M059J (cell line): Measurements from ENCODE around the gene TMEM97. TPM values are rescaled to one million over a fixed set of nuclear protein-coding genes. Genes with fewer than 3 reads are reported as not detected.
A peak's percentile ranks its signal among the peaks of the same experiment; 100 is the strongest.
"Not testable (repeated sequence)": the region's sequence is repeated elsewhere in the genome, so short reads cannot be mapped to it uniquely, and the experiment has no call there.

Experiments used
- DNase-seq: peaks from one replicate; pipeline ENCODE4 v3.0.0-alpha.2; 2012; ENCODE audit warnings: low read depth
- total RNA-seq: library from RNA; depleted of rRNA; stranded (reverse); fragments of >200 nt; shearing (Covaris generic); gene quantifications from 2 replicates; pipeline ENCODE4 v1.2.3, GENCODE V29; 2014

TMEM97 gene
- total RNA-seq, 1 experiment from 2014 or later: 31.4 TPM

- DNase-seq: peak; percentile 77
Measured at GRCh38 chr17:28338056-28338768, 19.2 kb downstream of the TMEM97 start.

DNA sequence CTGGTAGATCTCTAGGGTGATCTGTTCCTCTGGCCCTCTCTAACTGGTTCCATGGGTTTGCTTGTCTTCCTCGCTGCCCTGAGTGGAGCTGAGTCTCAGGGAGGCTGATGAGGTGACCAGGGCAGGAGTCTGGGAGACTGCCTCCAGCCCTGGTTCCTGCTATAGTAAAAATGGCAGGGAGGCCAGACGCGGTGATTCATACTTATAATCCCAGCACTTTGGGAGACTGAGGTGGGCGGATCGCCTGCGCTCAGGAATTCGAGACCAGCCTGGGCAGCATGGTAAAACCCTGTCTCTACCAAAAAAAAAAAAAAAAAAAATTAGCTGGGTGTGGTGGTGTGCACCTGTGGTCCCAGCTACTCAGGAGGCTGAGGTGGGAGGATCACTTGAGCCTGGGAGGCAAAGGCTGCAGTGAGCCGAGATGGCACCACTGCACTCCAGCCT lies 19.8 kb downstream of the TMEM97 start:
- not testable (repeated sequence) for DNase-seq

GRCh38 chr17:28339431-28339830 lies 20.4 kb downstream of the TMEM97 start:
- no peak for DNase-seq

DNA sequence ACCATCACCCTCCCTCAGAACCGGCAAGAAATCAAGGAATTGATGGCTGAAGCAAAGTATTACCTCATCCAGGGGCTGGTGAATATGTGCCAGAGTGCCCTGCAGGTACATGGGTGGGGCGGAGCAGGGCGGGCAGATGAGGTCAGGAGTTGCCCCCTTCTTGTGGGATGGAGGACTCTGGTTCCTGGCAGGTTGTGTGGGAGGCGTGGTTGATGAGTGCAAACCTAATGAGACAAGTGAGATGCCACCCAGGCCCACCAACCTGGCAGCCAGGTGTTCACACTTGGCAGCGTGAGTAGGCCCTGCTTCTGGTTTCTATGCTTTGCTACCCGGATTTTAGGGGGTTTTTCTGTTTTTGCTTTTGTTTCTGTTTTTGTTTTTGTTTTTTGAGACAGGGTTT lies 21.4 kb downstream of the TMEM97 start:
- no peak for DNase-seq

DNA sequence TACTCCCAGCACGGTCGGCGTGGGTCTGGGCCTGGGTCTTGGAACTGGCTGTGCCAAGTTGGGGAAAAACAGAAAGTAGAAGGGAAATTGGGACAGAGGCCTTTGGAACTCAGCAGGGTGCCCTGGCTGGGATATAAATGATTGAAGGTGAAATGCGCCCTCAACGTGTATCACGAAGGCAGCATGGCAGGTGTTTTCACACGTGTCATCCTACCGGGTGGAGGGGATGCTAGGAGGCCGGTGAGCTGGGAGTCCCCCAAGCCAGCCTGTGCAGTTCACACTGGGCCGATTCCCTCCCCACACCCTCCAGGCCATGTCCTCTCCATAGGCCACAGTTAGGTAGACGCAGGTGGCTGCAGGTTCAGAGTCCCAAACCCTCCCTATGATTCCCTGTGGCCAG lies 22.5 kb downstream of the TMEM97 start:
- DNase-seq: no peak

DNA sequence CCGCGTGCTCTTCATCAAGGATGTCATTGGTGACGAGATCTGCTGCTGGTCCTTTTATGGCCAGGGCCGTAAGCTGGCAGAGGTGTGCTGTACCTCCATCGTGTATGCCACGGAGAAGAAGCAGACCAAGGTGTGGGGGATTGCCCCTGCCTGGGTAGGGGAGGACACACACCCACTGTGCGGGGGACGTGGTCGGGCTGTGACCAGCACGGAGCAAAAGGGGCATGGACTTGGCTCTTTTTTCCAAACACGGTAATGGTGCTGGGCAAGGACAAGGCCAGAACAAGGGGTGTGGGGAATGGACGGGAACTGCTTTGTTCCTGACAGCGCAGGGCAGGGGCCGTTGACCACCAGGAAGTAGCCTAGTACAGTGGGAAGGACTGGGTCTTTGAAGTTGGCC lies 23.3 kb downstream of the TMEM97 start:
- DNase-seq: no peak

DNA sequence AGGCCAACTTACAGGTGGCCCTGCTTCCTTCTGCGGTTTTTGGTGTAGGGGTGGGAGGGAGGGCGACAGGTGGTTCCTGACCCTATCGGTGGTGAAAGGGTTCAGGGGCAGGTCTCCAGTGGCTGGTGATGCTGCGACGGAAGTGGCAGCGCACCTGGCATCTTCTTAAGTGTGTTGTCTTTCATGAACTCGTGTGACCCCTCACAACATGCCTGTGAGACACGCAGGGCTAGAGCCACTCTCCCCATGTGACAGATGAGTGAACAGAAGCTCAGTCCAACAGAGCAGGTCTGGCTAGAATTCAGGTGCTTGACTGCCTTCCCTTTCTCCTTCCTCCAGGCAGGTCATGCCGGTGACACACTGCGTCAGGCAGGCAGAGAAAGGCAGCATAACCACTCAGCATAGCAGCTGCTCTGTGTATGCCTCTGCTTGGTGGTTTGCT lies 24.5 kb downstream of the TMEM97 start:
- DNase-seq: no peak

DNA sequence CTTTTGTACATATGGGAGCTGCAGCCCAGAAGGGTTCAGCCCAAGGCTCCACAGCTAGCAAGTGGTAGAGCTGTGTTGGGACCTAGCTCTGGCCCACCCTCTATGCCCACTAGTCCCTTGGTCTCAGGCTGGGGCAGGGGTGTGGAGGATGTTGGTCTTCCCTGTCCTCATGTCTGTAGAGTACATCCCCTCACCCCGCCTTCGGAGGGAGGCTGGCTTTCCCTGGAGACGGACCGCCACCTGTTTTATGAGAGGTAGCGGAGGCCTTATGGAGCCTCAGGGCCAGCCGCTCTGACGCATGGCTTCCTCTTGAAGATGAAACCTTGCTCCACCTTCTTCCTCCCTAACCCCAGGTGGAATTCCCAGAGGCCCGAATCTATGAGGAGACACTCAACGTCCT lies 25.0 kb downstream of the TMEM97 start:
- no peak for DNase-seq

DNA sequence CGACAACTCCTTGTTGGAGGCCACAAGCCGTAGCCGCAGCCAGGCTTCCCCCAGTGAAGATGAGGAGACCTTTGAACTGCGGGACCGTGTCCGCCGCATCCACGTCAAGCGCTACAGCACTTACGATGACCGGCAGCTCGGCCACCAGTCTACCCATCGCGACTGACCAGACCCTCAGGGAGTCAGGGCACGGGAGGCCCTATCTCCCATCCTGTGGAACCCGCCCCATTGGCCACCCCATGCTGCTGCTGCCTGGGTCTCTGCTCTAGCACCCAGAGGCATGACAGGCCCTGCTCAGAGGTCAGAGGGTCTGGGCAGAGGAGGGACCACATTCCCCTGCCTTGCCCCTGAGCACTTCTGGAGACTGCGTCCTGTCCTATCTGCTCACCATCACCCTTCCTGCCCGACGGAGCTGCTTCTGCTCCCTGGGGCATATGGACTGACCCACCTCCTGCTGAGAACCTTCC lies 25.5 kb downstream of the TMEM97 start:
- no peak for DNase-seq

- DNase-seq: peak; percentile 15
Measured at GRCh38 chr17:28345419-28346198, 26.6 kb downstream of the TMEM97 start.

DNA sequence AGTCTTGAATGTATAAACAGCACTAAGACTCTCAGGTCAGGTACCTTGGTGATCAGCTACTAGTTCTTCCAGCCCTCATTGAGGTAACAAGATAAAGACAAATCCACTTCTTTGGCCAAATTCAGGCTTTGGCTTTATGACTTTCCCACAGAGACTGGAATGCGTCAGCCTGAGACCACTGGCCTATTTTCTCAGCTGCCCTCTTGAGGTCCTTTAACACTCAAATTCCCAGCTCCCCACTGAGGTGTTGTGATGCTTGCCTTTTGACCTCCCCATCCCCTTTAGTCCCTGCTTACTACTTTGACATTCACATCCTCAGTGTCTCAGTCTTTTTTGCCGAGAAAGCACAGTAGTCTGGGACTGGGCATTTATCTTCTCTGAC lies 27.2 kb downstream of the TMEM97 start:
- peak; percentile 38 for DNase-seq

DNA sequence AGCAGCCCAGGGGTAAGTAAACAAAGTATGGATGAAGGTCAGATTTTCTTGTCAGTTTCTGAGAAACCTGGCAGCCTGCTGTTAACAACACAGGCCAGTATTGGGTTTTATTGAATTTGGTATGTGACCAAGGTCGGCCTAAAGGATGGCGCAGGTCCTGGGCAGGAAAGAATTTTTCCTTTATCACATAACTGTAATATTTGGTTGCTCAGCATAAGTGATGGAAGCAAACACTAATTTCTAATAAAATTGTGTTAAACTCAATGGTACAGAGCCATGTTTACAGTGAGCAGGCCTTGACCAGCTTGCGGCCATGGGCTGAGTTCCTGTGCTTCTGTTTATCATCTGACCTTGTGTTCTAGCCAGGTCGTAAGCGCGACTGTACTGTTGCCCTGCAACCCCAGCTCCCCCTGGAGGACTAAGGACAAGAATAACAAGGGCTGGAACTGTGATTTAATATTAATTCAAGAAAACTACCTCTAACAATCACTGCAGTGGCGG lies 27.8 kb downstream of the TMEM97 start:
- DNase-seq: peak; percentile 4

- peak; percentile 95 for DNase-seq
Measured at GRCh38 chr17:28347261-28347891, 28.4 kb downstream of the TMEM97 start.

DNA sequence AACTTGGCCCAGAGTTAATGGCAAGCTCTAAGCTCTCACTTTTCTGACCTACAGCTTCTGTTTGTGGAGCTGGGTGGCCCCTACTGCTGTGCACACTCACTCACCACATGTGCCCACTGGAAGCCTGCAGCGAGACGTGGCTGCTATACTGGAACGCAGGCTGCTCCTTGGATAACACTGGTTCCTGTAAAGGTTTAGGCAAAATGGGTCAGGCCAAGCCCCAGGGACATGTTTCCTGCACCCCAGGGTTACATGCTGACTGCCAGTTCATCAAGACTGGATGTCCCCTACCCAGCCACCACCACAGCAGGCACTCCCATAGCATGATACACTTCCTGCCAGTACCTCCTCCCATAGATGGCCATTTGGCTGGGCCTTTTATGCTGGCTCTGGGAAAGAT lies 30.0 kb downstream of the TMEM97 start:
- DNase-seq: no peak

- no peak for DNase-seq
Measured at GRCh38 chr17:28350271-28350670, 31.3 kb downstream of the TMEM97 start.

GRCh38 chr17:28357061-28357900 lies 38.3 kb downstream of the TMEM97 start, which contains the start of gene POLDIP2:
TSS of gene POLDIP2 (minus strand) at chr17:28357527. CDS start at chr17:28357448, 79 bp downstream.
- peak; percentile 91 for DNase-seq

GRCh38 chr17:28357901-28358197 lies 38.8 kb downstream of the TMEM97 start:
- DNase-seq: no peak

GRCh38 chr17:28363186-28363585 lies 44.2 kb downstream of the TMEM97 start:
- DNase-seq: no peak

GRCh38 chr17:28363776-28364650 lies 45.0 kb downstream of the TMEM97 start:
- no peak for DNase-seq

DNA sequence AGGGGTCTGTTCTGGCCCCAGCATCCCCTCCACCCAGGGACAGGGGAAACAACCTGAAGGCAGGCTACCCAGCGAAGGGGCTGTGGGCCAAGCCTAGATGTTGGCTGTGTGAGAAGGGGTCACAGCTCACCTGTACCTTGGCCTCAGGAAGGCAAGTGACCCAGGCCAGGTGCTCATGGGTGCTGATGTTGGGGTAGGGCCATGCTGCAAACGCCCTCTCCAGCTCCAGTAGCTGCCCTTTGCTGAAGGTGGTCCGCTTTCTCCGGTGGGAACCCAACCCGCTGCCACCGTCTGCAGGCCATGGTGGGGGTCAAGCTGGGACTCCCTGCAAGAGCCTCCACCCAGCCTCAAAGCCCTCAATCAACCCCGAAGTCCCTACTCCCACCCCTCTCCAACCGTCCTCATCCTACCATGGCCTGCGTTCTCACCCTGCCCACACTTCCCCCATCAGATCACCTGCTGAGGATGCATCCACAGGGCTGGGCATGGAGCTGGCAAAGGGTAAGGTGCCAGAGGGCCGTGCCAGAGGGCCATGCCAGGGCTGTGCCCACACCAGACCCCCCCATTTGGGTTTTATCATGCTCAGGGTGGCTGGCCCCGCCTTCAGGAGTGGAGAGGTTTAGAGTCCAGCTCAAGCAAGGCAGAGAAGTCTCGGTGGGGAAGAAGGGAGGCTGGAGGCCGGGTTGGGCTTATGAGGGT lies 45.8 kb downstream of the TMEM97 start, which contains the start of gene SEBOX:
SEBOX (minus strand) TSS at position 535 of the 699 bp plus-strand sequence; CDS start at position 487, 48 bp downstream.
- DNase-seq: no peak
